Measurements from ENCODE around the gene HSPG2. TPM values are rescaled to one million over a fixed set of nuclear protein-coding genes. Genes with fewer than 3 reads are reported as not detected.

Gene HSPG2
- total and polyA plus RNA-seq, 2 experiments from 2014 or later = 72.4 to 81.2 TPM

- H3K36me3 ChIP-seq (replicated peaks; ENCODE audit: insufficient read depth, low read depth) = no peaks in the 10 kb centered on the region
- no peaks in the 10 kb centered on the region for H4K20me1 ChIP-seq (ENCODE audit: insufficient read depth, poor library complexity, severe bottlenecking)
- H2AFZ ChIP-seq = no peak overlapping the region
- no peaks in the 10 kb centered on the region for H3K27me3 ChIP-seq
- peaks cover 63% of the 10 kb centered on the region for H3K79me2 ChIP-seq
- peak overlapping the region; percentile 89 for H3K27ac ChIP-seq
- H3K4me2 ChIP-seq = no peak overlapping the region
- no peaks in the 10 kb centered on the region for H3K9me3 ChIP-seq (ENCODE audit: low read depth)
- H3K4me3 ChIP-seq = no peak overlapping the region
- 80% methylated on average over 8 of the region's 8 CpGs for WGBS (ENCODE audit: low lambda C conversion rate, missing lambda C conversion rate)
- peaks cover 71% of the 10 kb centered on the region for H3K4me1 ChIP-seq (ENCODE audit: insufficient read depth)
- TF ChIP-seq EZH2phosphoT487 (IDR thresholded peaks at IDR 0.05; ENCODE audit: low read depth, severe bottlenecking, unreplicated experiment) (no peak), EZH2 (IDR thresholded peaks at IDR 0.05; ENCODE audit: borderline replicate concordance) (no peak)
- TF ChIP-seq, protein P1, sequence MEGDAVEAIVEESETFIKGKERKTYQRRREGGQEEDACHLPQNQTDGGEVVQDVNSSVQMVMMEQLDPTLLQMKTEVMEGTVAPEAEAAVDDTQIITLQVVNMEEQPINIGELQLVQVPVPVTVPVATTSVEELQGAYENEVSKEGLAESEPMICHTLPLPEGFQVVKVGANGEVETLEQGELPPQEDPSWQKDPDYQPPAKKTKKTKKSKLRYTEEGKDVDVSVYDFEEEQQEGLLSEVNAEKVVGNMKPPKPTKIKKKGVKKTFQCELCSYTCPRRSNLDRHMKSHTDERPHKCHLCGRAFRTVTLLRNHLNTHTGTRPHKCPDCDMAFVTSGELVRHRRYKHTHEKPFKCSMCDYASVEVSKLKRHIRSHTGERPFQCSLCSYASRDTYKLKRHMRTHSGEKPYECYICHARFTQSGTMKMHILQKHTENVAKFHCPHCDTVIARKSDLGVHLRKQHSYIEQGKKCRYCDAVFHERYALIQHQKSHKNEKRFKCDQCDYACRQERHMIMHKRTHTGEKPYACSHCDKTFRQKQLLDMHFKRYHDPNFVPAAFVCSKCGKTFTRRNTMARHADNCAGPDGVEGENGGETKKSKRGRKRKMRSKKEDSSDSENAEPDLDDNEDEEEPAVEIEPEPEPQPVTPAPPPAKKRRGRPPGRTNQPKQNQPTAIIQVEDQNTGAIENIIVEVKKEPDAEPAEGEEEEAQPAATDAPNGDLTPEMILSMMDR (IDR thresholded peaks at IDR 0.05; ENCODE audit: poor library complexity) = no peak
- DNase-seq (ENCODE audit: low spot score) = no peak
- no peaks in the 10 kb centered on the region for H3K9me2 ChIP-seq (replicated peaks; ENCODE audit: insufficient read depth)
These were observed 11.7 kb downstream of the HSPG2 start for GRCh38 chr1:21925334-21925940.

DNA sequence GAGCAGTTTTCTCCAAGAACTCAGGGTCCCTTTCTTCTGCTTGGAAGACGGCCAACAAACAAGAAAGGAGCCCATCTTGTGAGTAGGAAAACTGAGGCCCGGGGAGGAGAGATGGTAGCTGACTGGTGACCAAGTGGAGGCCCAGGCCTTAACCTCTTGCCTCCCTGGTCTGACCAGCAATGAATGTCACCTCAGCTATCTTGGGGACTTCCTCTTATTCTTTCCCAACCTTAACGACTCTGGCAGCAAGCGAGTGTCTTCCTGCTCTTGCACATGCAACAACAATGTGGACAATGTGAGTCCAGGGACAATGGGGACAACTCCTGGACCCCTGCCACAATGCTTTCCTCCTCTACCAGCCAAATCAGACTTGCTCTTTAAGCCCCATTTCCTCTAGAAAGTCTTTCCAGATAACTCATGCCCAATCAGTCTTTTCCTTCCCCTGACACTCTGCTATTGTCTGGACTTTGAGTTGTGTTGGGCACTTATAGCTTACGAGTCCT lies 12.6 kb downstream of the HSPG2 start:
- Histone ChIP-seq H3K4me3 (no peak overlapping the region), H3K4me2 (no peak overlapping the region), H3K4me1 (ENCODE audit: insufficient read depth) (peaks cover 73% of the 10 kb centered on the region), H2AFZ (no peak overlapping the region), H3K79me2 (peaks cover 64% of the 10 kb centered on the region), H3K9me3 (ENCODE audit: low read depth) (no peaks in the 10 kb centered on the region), H3K9me2 (replicated peaks; ENCODE audit: insufficient read depth) (no peaks in the 10 kb centered on the region), H3K36me3 (replicated peaks; ENCODE audit: insufficient read depth, low read depth) (no peaks in the 10 kb centered on the region), H3K27me3 (no peaks in the 10 kb centered on the region), H3K27ac (peak overlapping the region; percentile 89), H4K20me1 (ENCODE audit: insufficient read depth, poor library complexity, severe bottlenecking) (no peaks in the 10 kb centered on the region)
- DNase-seq (ENCODE audit: low spot score) = peak; percentile 26
- TF ChIP-seq, protein P1 (IDR thresholded peaks at IDR 0.05; ENCODE audit: poor library complexity) = no peak
- TF ChIP-seq EZH2 (IDR thresholded peaks at IDR 0.05; ENCODE audit: borderline replicate concordance) (no peak), EZH2phosphoT487 (IDR thresholded peaks at IDR 0.05; ENCODE audit: low read depth, severe bottlenecking, unreplicated experiment) (no peak)
- whole genome bisulfite sequencing (ENCODE audit: low lambda C conversion rate, missing lambda C conversion rate) = 79% methylated on average over 5 of the region's 5 CpGs

- no peak overlapping the region for H2AFZ ChIP-seq
- H3K4me3 ChIP-seq = no peak overlapping the region
- H3K9me2 ChIP-seq (replicated peaks; ENCODE audit: insufficient read depth) = no peaks in the 10 kb centered on the region
- TF ChIP-seq EZH2phosphoT487 (IDR thresholded peaks at IDR 0.05; ENCODE audit: low read depth, severe bottlenecking, unreplicated experiment) = no peak
- TF ChIP-seq EZH2 (IDR thresholded peaks at IDR 0.05; ENCODE audit: borderline replicate concordance) = no peak
- TF ChIP-seq, protein P1 (IDR thresholded peaks at IDR 0.05; ENCODE audit: poor library complexity) = no peak
- H3K27me3 ChIP-seq = no peaks in the 10 kb centered on the region
- H3K4me2 ChIP-seq = peak overlapping the region; percentile 64
- H4K20me1 ChIP-seq (ENCODE audit: insufficient read depth, poor library complexity, severe bottlenecking) = no peaks in the 10 kb centered on the region
- H3K4me1 ChIP-seq (ENCODE audit: insufficient read depth) = peaks cover 65% of the 10 kb centered on the region
- H3K36me3 ChIP-seq (replicated peaks; ENCODE audit: insufficient read depth, low read depth) = no peaks in the 10 kb centered on the region
- WGBS (ENCODE audit: low lambda C conversion rate, missing lambda C conversion rate) = 42% methylated on average over 15 of the region's 15 CpGs
- H3K9me3 ChIP-seq (ENCODE audit: low read depth) = no peaks in the 10 kb centered on the region
- peak overlapping the region; percentile 89 for H3K27ac ChIP-seq
- H3K79me2 ChIP-seq = peaks cover 65% of the 10 kb centered on the region
- DNase-seq (ENCODE audit: low spot score) = peak; percentile 79
These were observed 14.8 kb downstream of the HSPG2 start for GRCh38 chr1:21922090-21923013.
